ENCODE data around the gene TEAD1. TPM values are rescaled to one million over a fixed set of nuclear protein-coding genes. Genes with fewer than 3 reads are reported as not detected.
A peak's percentile ranks its signal among the peaks of the same experiment; 100 is the strongest.

The TEAD1 gene
- total RNA-seq, 4 donors from 2014 or later = 38.8 to 110 (median 75.3) TPM

DNA sequence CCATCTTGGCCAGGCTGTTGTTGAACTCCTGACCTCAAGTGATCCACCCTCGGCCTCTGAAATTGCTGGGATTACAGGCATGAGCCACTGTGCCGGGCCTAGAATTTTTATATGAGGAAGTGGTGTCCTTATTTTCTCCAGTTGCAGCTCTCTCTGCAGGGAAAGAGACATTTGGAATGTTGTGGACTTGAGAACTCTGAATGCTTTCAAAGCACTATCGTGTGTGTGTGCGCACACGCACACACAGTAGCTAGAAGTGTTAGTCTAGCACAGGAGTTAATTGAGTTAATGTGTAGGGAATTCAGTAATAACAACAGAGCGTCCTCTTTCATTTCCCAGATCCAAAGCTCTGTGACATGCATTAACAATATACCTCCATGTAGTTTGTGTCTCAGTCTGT is 170.9 kb downstream of the TEAD1 start:
- H3K9me3 ChIP-seq = no peaks in the 10 kb centered on the region
- peaks cover 0 to 7% of the 10 kb centered on the region in 2 donors for H3K4me1 ChIP-seq
- intact Hi-C loops (cut with DNase I; ENCODE audit: low total_unique reads) = no loop called here
- H3K36me3 ChIP-seq = no peaks in the 10 kb centered on the region
- H3K27me3 ChIP-seq = no peaks in the 10 kb centered on the region
- DNase-seq = no peak
- peak overlapping the region in 1 of 2 donors; percentile 8 for H3K27ac ChIP-seq
- no peak overlapping the region for H3K4me3 ChIP-seq
- TF ChIP-seq POLR2A (IDR thresholded peaks at IDR 0.05) = no peak
- TF ChIP-seq, protein P1, sequence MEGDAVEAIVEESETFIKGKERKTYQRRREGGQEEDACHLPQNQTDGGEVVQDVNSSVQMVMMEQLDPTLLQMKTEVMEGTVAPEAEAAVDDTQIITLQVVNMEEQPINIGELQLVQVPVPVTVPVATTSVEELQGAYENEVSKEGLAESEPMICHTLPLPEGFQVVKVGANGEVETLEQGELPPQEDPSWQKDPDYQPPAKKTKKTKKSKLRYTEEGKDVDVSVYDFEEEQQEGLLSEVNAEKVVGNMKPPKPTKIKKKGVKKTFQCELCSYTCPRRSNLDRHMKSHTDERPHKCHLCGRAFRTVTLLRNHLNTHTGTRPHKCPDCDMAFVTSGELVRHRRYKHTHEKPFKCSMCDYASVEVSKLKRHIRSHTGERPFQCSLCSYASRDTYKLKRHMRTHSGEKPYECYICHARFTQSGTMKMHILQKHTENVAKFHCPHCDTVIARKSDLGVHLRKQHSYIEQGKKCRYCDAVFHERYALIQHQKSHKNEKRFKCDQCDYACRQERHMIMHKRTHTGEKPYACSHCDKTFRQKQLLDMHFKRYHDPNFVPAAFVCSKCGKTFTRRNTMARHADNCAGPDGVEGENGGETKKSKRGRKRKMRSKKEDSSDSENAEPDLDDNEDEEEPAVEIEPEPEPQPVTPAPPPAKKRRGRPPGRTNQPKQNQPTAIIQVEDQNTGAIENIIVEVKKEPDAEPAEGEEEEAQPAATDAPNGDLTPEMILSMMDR (IDR thresholded peaks at IDR 0.05) = no peak

DNA sequence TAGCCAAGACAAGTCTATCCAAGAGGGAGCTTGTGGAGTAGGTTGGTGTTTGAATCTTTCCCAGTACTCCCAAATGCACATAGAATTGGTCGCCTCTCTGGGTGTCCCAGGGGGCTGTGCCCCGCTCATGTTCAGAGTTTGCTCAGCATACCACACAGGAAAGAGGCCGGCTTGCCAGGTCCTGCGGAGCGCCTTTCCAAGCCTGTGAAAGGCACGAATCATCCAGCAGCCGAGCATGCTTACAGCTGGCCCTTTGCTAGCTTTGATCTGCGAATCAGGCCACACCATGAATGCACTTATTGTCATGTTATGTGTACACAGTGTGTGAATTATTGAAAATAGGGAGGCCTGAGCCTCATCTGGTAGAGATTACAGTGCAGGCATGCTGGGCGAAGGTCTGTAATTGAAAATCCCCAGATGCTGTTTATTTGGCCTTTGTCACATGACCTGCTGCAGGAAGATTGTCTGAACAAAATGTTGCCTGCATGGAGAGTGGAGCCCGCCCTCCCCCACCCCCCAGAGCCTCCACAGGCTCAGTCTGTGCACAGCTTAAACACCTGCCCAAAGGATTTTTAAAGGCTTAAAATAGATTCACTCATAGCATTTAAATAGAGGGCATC is 171.6 kb downstream of the TEAD1 start:
- TF ChIP-seq, protein P1 (IDR thresholded peaks at IDR 0.05) = no peak
- TF ChIP-seq POLR2A (IDR thresholded peaks at IDR 0.05) = no peak
- no peaks in the 10 kb centered on the region for H3K27me3 ChIP-seq
- no peak for DNase-seq
- no peak overlapping the region for H3K4me3 ChIP-seq
- peak overlapping the region; percentile 8 to 20 for H3K27ac ChIP-seq
- intact Hi-C loops (cut with DNase I; ENCODE audit: low total_unique reads) = no loop called here
- H3K36me3 ChIP-seq = no peaks in the 10 kb centered on the region
- H3K4me1 ChIP-seq = peaks cover 0 to 7% of the 10 kb centered on the region in 2 donors
- H3K9me3 ChIP-seq = no peaks in the 10 kb centered on the region

DNA sequence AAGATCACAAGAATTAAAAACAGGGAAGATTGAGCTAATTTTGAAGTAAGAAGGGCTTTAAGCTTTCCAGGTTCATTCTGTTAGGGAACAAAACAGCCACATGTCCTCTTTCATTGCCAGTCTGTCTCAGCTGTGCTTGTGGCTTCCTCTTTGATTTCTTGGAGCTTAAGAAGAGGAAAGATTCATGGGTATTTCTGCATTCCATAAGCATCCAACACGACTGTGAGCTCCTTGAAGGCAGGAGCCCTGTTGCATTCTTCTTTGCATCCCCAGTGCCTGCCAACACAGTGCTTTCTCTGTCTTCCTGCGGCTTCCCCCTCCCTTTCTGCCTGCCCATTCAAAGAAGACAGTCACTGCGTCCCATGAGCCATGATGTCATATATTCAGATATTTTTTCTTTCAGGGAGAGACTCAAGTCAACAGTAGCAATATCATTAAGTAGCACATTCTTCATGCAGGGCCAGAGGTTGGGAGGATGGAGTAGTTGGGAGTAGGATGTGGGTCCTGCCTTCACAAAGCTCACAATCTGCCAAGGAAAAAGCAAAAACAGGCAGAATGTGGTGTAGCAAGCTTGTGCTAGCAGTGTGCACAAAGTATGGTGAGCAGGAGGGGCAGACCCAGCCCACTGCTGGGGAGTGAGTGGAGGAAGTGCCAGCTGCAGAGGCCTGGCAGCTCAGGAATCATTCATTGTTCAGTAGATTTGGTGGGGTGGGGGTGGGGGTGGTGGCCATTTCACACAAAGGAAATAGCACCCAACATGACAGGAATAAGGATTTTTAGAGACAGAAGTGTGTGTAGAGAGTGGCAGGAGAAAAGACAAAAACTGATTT is 172.8 kb downstream of the TEAD1 start:
- H3K4me1 ChIP-seq = peaks cover 0 to 7% of the 10 kb centered on the region in 2 donors
- TF ChIP-seq, protein P1 (IDR thresholded peaks at IDR 0.05) = no peak
- TF ChIP-seq POLR2A (IDR thresholded peaks at IDR 0.05) = no peak
- DNase-seq = no peak
- intact Hi-C loops (cut with DNase I; ENCODE audit: low total_unique reads) = no loop called here
- H3K27me3 ChIP-seq = no peaks in the 10 kb centered on the region
- H3K27ac ChIP-seq = peak overlapping the region; percentile 8 to 20
- no peaks in the 10 kb centered on the region for H3K9me3 ChIP-seq
- no peak overlapping the region for H3K4me3 ChIP-seq
- H3K36me3 ChIP-seq = no peaks in the 10 kb centered on the region

DNA sequence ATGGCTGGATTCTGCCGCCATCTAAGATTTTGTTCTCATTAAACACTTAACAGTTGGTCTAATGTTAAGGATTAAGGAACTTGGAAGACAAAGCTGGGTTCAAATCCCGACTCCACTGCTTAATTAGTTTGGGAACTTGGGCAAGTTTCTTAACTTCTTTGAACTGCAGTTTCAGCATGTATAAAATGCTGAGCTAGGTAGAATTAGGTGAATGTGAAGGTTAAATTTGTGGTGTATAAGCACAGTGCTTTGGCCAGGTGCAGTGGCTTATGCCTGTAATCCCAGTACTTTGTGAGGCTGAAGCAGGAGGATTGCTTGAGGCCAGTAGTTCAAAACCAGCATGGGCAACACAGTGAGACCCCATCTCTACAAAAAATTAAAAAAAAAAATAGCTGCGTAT is 174.2 kb downstream of the TEAD1 start:
- H3K4me1 ChIP-seq = peaks cover 0 to 7% of the 10 kb centered on the region in 2 donors
- no peak overlapping the region for H3K27ac ChIP-seq
- H3K27me3 ChIP-seq = no peaks in the 10 kb centered on the region
- intact Hi-C loops (cut with DNase I; ENCODE audit: low total_unique reads) = no loop called here
- H3K36me3 ChIP-seq = no peaks in the 10 kb centered on the region
- H3K9me3 ChIP-seq = no peaks in the 10 kb centered on the region
- TF ChIP-seq POLR2A (IDR thresholded peaks at IDR 0.05) = no peak
- TF ChIP-seq, protein P1 (IDR thresholded peaks at IDR 0.05) = no peak
- no peak for DNase-seq
- no peak overlapping the region for H3K4me3 ChIP-seq

DNA sequence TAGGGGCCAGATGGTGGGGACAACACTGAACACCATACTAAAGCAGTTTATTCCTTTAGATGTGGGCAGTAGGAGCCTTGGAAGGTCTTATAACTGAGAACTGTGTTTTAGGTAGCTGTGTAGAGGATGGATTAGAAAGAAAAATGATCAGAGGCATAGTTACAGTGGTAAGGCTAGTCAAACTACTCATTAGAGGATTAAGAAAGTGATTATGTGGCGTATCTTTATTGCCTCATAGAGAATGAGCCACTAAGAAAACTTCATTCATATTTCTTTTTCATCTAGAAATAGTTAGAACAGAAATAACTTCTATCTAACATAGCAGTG is 179.1 kb downstream of the TEAD1 start:
- no peak overlapping the region for H3K4me3 ChIP-seq
- H3K36me3 ChIP-seq = no peaks in the 10 kb centered on the region
- H3K4me1 ChIP-seq = no peaks in the 10 kb centered on the region
- no peak for DNase-seq
- TF ChIP-seq, protein P1 (IDR thresholded peaks at IDR 0.05) = no peak
- no peak for TF ChIP-seq POLR2A (IDR thresholded peaks at IDR 0.05)
- intact Hi-C loops (cut with DNase I; ENCODE audit: low total_unique reads) = no loop called here
- no peaks in the 10 kb centered on the region for H3K9me3 ChIP-seq
- H3K27me3 ChIP-seq = no peaks in the 10 kb centered on the region
- H3K27ac ChIP-seq = peak overlapping the region; percentile 43 to 74
